SK-N-SH (cell line): ENCODE measurements around the gene XCL1. TPM values are rescaled to one million over a fixed set of nuclear protein-coding genes. Genes with fewer than 3 reads are reported as not detected.

ENCODE experiments used
- CTCF ChIA-PET: fragments of 300-600, 350-600 bp; formaldehyde crosslinking; extraction: SDS; loops from one replicate; lab custom pipeline; 2021; lab: Yijun Ruan, JAX
- POLR2A ChIA-PET: fragments of 350-600 bp; sonication (Branson Sonifier 250); formaldehyde crosslinking; extraction: SDS; loops from one replicate; lab custom pipeline; 2020; ENCODE audit warnings: antibody characterized with exemption, inconsistent platforms; lab: Yijun Ruan, JAX
- DNase-seq: peaks from one replicate; pipeline ENCODE4 v3.0.0; 2012
- H2AFZ ChIP-seq: fragments of 200-600 bp; sonication (generic); 2 replicates; pipeline ENCODE4 v1.8.1; 2016; ENCODE audit warnings: antibody characterized with exemption, mild to moderate bottlenecking, low read depth
- H3F3A ChIP-seq: fragments of 200-600 bp; sonication (generic); replicated peaks from 2 replicates; pipeline ENCODE3; 2016; ENCODE audit warnings: antibody characterized with exemption, mild to moderate bottlenecking; ENCODE audit not compliant: insufficient read depth
- H3K27ac ChIP-seq, 2 experiments: fragments of 200-500 bp in 1 of 2; fragments of 200-600 bp in 1 of 2; sonication (Bioruptor generic) in 1 of 2; sonication (generic), shearing (Covaris generic) in 1 of 2; 2 replicates each; pipeline versions ENCODE4 v1.5.1 to v1.6.1; 2014 to 2016; ENCODE audit warnings: low read depth in 2 of 2, inconsistent platforms in 1 of 2, low read length in 1 of 2, mild to moderate bottlenecking in 1 of 2, mixed read lengths in 1 of 2
- H3K27me3 ChIP-seq: fragments of 200-600 bp; sonication (generic), shearing (Covaris generic); 2 replicates; pipeline ENCODE4 v1.6.1; 2016; ENCODE audit warnings: mixed run types; ENCODE audit not compliant: insufficient read depth
- H3K36me3 ChIP-seq, 2 experiments: fragments of 200-500 bp in 1 of 2; fragments of 200-600 bp in 1 of 2; sonication (Bioruptor generic) in 1 of 2; sonication (generic) in 1 of 2; replicated peaks in 1 of 2; 2 replicates each; pipeline versions ENCODE3 to v1.5.1; 2014 to 2016; ENCODE audit warnings: low read length in 1 of 2, mild to moderate bottlenecking in 1 of 2; ENCODE audit not compliant: insufficient read depth in 2 of 2, control insufficient read depth in 1 of 2
- H3K4me1 ChIP-seq, 2 experiments: fragments of 200-500 bp in 1 of 2; fragments of 200-600 bp in 1 of 2; sonication (Bioruptor generic) in 1 of 2; sonication (generic), shearing (Covaris generic) in 1 of 2; 2 replicates each; pipeline versions ENCODE4 v1.5.1 to v1.6.1; 2014 to 2016; ENCODE audit warnings: low read depth in 1 of 2, low read length in 1 of 2, mixed run types in 1 of 2; ENCODE audit not compliant: insufficient read depth in 2 of 2, control insufficient read depth in 1 of 2
- H3K4me2 ChIP-seq: fragments of 200-600 bp; sonication (generic), shearing (Covaris generic); 2 replicates; pipeline ENCODE4 v1.6.1; 2017; ENCODE audit warnings: mixed run types
- H3K4me3 ChIP-seq, 2 experiments: fragments of 200-500 bp in 1 of 2; fragments of 200-600 bp in 1 of 2; sonication (Bioruptor generic) in 1 of 2; sonication (generic), shearing (Covaris generic) in 1 of 2; 2 replicates each; pipeline versions ENCODE4 v1.5.1 to v1.8.1; 2014 to 2016; ENCODE audit warnings: low read depth in 2 of 2, inconsistent platforms in 1 of 2, low read length in 1 of 2, mild to moderate bottlenecking in 1 of 2, mixed read lengths in 1 of 2, moderate library complexity in 1 of 2
- H3K79me2 ChIP-seq: fragments of 200-600 bp; sonication (generic); 2 replicates; pipeline ENCODE4 v1.8.1; 2017; ENCODE audit warnings: mild to moderate bottlenecking; ENCODE audit not compliant: insufficient read depth
- H3K9ac ChIP-seq: fragments of 200-600 bp; sonication (generic); 2 replicates; pipeline ENCODE4 v1.6.1; 2017; ENCODE audit warnings: mixed run types
- H3K9me2 ChIP-seq: fragments of 200-600 bp; sonication (generic); 2 replicates; pipeline ENCODE4 v1.6.1; 2017; ENCODE audit warnings: mixed run types
- H3K9me3 ChIP-seq: fragments of 200-600 bp; sonication (generic); 2 replicates; pipeline ENCODE4 v1.6.1; 2017; ENCODE audit warnings: mixed run types, mild to moderate bottlenecking, moderate library complexity
- H4K20me1 ChIP-seq: fragments of 200-600 bp; sonication (generic); 2 replicates; pipeline ENCODE4 v1.6.1; 2017; ENCODE audit warnings: mild to moderate bottlenecking, mixed run types; ENCODE audit not compliant: insufficient read depth
- CHD2 ChIP-seq: fragments of 150-350 bp; IDR thresholded peaks from 2 replicates; pipeline ENCODE4 v1.6.1; 2018; ENCODE audit warnings: low read length; ENCODE audit not compliant: partially characterized antibody
- EP300 ChIP-seq, 2 experiments: IDR thresholded peaks; 2 replicates each; pipeline versions ENCODE4 v1.4.0 to v1.6.1; 2012; ENCODE audit warnings: borderline replicate concordance in 1 of 2, low read depth in 1 of 2, low read length in 1 of 2
- FOXJ3 ChIP-seq: sonication (generic); formaldehyde crosslinking; IDR thresholded peaks from 2 replicates; pipeline ENCODE4 v1.5.1; 2020; ENCODE audit warnings: mild to moderate bottlenecking, missing genetic modification reagents
- FOXM1 ChIP-seq: IDR thresholded peaks from 2 replicates; pipeline ENCODE4 v1.4.0; 2012; ENCODE audit warnings: low read depth, mild to moderate bottlenecking
- GABPA ChIP-seq: IDR thresholded peaks from 2 replicates; pipeline ENCODE4 v1.4.0; 2012; ENCODE audit warnings: low read depth, mild to moderate bottlenecking
- GATA2 ChIP-seq: sonication (generic); formaldehyde crosslinking; IDR thresholded peaks from 2 replicates; pipeline ENCODE4 v1.5.0; 2020; ENCODE audit warnings: mild to moderate bottlenecking, missing genetic modification reagents
- JUND ChIP-seq: IDR thresholded peaks from 2 replicates; pipeline ENCODE4 v1.4.0; 2012
- MEF2A ChIP-seq: IDR thresholded peaks from 2 replicates; pipeline ENCODE4 v1.4.0; 2012; ENCODE audit warnings: low read depth, borderline replicate concordance
- MXI1 ChIP-seq: IDR thresholded peaks from 2 replicates; pipeline ENCODE4 v1.6.1; 2012; ENCODE audit warnings: mild to moderate bottlenecking, low read depth, low read length, improper control_type of control experiment
- NFIC ChIP-seq: IDR thresholded peaks from 2 replicates; pipeline ENCODE4 v1.4.0; 2012; ENCODE audit warnings: borderline replicate concordance
- NRF1 ChIP-seq: IDR thresholded peaks from 2 replicates; pipeline ENCODE4 v1.6.1; 2012; ENCODE audit warnings: low read depth, mild to moderate bottlenecking, low read length
- RAD21 ChIP-seq: IDR thresholded peaks from 2 replicates; pipeline ENCODE4 v1.6.1; 2012; ENCODE audit warnings: mild to moderate bottlenecking, low read length
- RCOR1 ChIP-seq: fragments of 150-350 bp; IDR thresholded peaks from 2 replicates; pipeline ENCODE4 v1.6.1; 2017; ENCODE audit warnings: antibody characterized with exemption, low read length
- RFX5 ChIP-seq: IDR thresholded peaks from 2 replicates; pipeline ENCODE4 v1.6.1; 2012; ENCODE audit warnings: mild to moderate bottlenecking, improper control_type of control experiment, low read length
- RXRA ChIP-seq: IDR thresholded peaks from 2 replicates; pipeline ENCODE4 v1.4.0; 2012; ENCODE audit warnings: low read depth, mild to moderate bottlenecking, borderline replicate concordance
- SIN3A ChIP-seq: IDR thresholded peaks from 2 replicates; pipeline ENCODE4 v1.6.1; 2012; ENCODE audit warnings: low read depth, mild to moderate bottlenecking, low read length, moderate library complexity, borderline replicate concordance
- SMC3 ChIP-seq: IDR thresholded peaks from 2 replicates; pipeline ENCODE4 v1.6.1; 2012; ENCODE audit warnings: low read depth, low read length, improper control_type of control experiment
- TAF1 ChIP-seq: IDR thresholded peaks from 2 replicates; pipeline ENCODE4 v1.6.1; 2012; ENCODE audit warnings: low read depth, mild to moderate bottlenecking, low read length, moderate library complexity, borderline replicate concordance
- TCF12 ChIP-seq: IDR thresholded peaks from 2 replicates; pipeline ENCODE4 v1.4.0; 2012
- TEAD4 ChIP-seq: IDR thresholded peaks from 2 replicates; pipeline ENCODE4 v1.4.0; 2012; ENCODE audit warnings: mild to moderate bottlenecking, borderline replicate concordance; ENCODE audit not compliant: insufficient read depth
- YY1 ChIP-seq: IDR thresholded peaks from 2 replicates; pipeline ENCODE4 v1.4.0; 2012; ENCODE audit warnings: low read depth, mild to moderate bottlenecking
- WGBS: methylation state at CpG from one replicate; pipeline ENCODE4 v1.1.6; 2017; ENCODE audit warnings: low lambda C conversion rate; 5-methylcytosine and 5-hydroxymethylcytosine counted together
- polyA plus RNA-seq, 3 experiments: library from polyadenylated mRNA; depleted of rRNA; stranded (reverse); fragments of >200 nt; gene quantifications; 2 replicates each; pipeline ENCODE4 v1.2.3, GENCODE V29; 2012
- TF ChIP-seq, protein P1 (sequence below): IDR thresholded peaks from 2 replicates; pipeline ENCODE4 v1.4.0; 2012; ENCODE audit warnings: low read depth, borderline replicate concordance
- TF ChIP-seq, protein P2 (sequence below): IDR thresholded peaks from 2 replicates; pipeline ENCODE4; 2012
- TF ChIP-seq, protein P3 (sequence below): IDR thresholded peaks from 2 replicates; pipeline ENCODE4 v1.4.0; 2012; ENCODE audit warnings: low read depth
- TF ChIP-seq, protein P4 (sequence below): fragments of 200-600 bp; sonication (generic); IDR thresholded peaks from 2 replicates; pipeline ENCODE4 v1.6.1; 2017; ENCODE audit warnings: antibody characterized with exemption, mild to moderate bottlenecking, moderate library complexity

XCL1 gene
- polyA plus RNA-seq, 1 of the 3 experiments (the other 2 are of a cell fraction): not detected

DNA sequence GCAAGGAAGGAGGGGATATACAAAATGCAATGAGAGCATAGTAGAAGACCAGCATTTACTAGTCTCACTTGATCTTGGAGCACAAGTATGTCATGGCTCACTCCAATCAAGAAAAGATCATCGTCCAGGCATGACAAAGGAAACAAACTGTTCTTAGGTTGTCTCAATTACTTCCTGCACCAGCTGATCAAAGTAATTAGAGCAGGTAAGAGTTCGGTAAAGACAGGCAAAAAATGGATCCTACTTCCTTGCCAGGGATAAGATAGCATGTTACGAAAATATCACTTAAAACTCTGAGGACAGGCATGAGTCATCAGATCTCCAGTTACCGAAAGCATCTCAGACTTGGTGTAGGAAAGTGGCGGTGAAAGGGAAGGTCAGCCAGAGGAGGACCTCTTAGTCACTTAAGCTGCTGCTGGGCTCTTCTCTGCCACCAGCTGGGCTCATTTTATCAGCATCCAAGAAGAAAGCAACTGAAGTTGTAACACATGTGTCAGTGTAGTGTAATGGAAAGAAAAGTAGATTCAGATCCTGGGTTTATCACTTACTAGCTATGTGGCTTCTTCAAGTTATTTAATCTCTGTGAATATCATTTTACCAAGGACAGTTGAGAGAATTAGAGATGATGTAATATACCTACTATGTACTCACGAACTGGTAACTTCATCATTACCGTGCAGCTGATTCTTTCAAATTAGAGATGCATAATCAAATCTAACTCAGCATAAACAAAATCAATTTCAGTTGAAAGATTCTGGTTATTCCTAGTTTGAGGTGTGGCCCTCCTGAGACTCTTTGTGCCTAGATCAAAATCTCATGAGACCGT, 46.8 kb downstream of the XCL1 start (continued):
- TF ChIP-seq, protein P1, sequence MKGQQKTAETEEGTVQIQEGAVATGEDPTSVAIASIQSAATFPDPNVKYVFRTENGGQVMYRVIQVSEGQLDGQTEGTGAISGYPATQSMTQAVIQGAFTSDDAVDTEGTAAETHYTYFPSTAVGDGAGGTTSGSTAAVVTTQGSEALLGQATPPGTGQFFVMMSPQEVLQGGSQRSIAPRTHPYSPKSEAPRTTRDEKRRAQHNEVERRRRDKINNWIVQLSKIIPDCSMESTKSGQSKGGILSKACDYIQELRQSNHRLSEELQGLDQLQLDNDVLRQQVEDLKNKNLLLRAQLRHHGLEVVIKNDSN: 0 out of 2 replicates have a peak, but pooled peaks have one; percentile 17
- TF ChIP-seq JUND (peak; percentile 91), EP300 (IDR thresholded peaks at IDR 0.05; ENCODE audit: borderline replicate concordance in 1 of 2, low read depth in 1 of 2, low read length in 1 of 2) (peak in 1 of 2 experiments; percentile 82; a peak in 1 of 4 replicates), CHD2 (no peak), NFIC (peak; percentile 85), FOXJ3 (CRISPR knock-in tag) (no peak), YY1 (no peak), RFX5 (no peak), TAF1 (no peak), MXI1 (no peak), RXRA (peak; percentile 90; the same call in 1 of the 2 replicates)
- TF ChIP-seq, protein P2, sequence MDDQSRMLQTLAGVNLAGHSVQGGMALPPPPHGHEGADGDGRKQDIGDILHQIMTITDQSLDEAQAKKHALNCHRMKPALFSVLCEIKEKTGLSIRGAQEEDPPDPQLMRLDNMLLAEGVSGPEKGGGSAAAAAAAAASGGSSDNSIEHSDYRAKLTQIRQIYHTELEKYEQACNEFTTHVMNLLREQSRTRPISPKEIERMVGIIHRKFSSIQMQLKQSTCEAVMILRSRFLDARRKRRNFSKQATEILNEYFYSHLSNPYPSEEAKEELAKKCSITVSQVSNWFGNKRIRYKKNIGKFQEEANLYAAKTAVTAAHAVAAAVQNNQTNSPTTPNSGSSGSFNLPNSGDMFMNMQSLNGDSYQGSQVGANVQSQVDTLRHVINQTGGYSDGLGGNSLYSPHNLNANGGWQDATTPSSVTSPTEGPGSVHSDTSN: peak; percentile 77

DNA sequence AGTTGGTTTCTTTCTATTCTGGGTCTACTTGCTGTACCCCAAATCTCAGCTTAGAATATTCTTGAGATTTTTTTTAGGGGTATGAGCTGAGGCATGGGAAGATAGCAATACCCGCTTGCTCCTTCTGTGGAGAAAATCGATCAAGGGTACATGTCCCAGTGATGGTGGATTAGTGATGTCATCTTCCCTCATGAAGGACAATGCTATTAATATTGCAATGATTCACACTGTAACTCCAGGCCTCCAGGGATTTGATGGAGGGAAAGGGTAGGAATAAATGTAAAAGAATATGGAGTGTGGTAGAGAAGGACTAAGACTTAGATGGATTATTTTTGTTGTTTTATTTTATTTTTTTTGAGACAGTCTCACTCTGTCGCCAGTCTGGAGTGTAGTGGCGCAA, 47.4 kb downstream of the XCL1 start:
- Histone ChIP-seq H3K4me2 (no peak overlapping the region), H2AFZ (no peak overlapping the region), H3F3A (peaks cover 16% of the 10 kb centered on the region), H3K9me3 (no peaks in the 10 kb centered on the region), H3K27me3 (no peaks in the 10 kb centered on the region), H3K9ac (no peak overlapping the region), H3K36me3 (no peaks in the 10 kb centered on the region), H3K79me2 (no peaks in the 10 kb centered on the region), H3K4me1 (peaks cover 9 to 15% of the 10 kb centered on the region in 2 experiments), H3K9me2 (no peaks in the 10 kb centered on the region), H3K4me3 (no peak overlapping the region), H3K27ac (peak overlapping the region; percentile 36 to 96; a peak in 3 of 4 replicates), H4K20me1 (no peaks in the 10 kb centered on the region)
- no peak for TF ChIP-seq RCOR1
- no peak for TF ChIP-seq GATA2 (CRISPR knock-in tag)
- no peak for TF ChIP-seq SIN3A
- TF ChIP-seq, protein P3, sequence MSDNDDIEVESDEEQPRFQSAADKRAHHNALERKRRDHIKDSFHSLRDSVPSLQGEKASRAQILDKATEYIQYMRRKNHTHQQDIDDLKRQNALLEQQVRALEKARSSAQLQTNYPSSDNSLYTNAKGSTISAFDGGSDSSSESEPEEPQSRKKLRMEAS: no peak
- no peak for TF ChIP-seq RAD21
- no peak for TF ChIP-seq MXI1
- TF ChIP-seq MEF2A: no peak
- TF ChIP-seq FOXJ3 (CRISPR knock-in tag): no peak
- TF ChIP-seq, protein P4, sequence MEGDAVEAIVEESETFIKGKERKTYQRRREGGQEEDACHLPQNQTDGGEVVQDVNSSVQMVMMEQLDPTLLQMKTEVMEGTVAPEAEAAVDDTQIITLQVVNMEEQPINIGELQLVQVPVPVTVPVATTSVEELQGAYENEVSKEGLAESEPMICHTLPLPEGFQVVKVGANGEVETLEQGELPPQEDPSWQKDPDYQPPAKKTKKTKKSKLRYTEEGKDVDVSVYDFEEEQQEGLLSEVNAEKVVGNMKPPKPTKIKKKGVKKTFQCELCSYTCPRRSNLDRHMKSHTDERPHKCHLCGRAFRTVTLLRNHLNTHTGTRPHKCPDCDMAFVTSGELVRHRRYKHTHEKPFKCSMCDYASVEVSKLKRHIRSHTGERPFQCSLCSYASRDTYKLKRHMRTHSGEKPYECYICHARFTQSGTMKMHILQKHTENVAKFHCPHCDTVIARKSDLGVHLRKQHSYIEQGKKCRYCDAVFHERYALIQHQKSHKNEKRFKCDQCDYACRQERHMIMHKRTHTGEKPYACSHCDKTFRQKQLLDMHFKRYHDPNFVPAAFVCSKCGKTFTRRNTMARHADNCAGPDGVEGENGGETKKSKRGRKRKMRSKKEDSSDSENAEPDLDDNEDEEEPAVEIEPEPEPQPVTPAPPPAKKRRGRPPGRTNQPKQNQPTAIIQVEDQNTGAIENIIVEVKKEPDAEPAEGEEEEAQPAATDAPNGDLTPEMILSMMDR: no peak
- TF ChIP-seq NRF1: no peak
- no peak for TF ChIP-seq YY1
- TF ChIP-seq GABPA: no peak
- TF ChIP-seq FOXM1: no peak
- no peak for TF ChIP-seq RFX5
- no peak for TF ChIP-seq TEAD4
- TF ChIP-seq TCF12: no peak
- no peak for TF ChIP-seq EP300 (IDR thresholded peaks at IDR 0.05; ENCODE audit: borderline replicate concordance in 1 of 2, low read depth in 1 of 2, low read length in 1 of 2)
- no peak for TF ChIP-seq SMC3
- POLR2A ChIA-PET: interaction anchor here (0.5 kb wide), 1 partner anchor 862 kb away, joined by 3 read pairs; the partner anchor contains the start of gene SLC19A2
- DNase-seq: no peak
- CTCF ChIA-PET: interaction anchor here (1.1 to 1.7 kb wide), 3 partner anchors 14 to 724 kb away, joined by 3 to 6 read pairs (median 4); no protein-coding TSS in a partner anchor
- 78% methylated on average over 4 of the region's 4 CpGs for whole genome bisulfite sequencing
